ENCODE data around the gene NEIL3. TPM values are rescaled to one million over a fixed set of nuclear protein-coding genes. Genes with fewer than 3 reads are reported as not detected.

Gene NEIL3
- total RNA-seq, 4 donors from 2014 or later, result 1.1 to 3.1 (median 2.1) TPM

GRCh38 chr4:177356206-177356605, 46.5 kb downstream of the NEIL3 start:
- DNase-seq (ENCODE audit: low spot score in 2 of 2), result no peak
- Histone ChIP-seq H3K4me3 (no peak overlapping the region), H3K9me3 (no peaks in the 10 kb centered on the region), H3K27me3 (no peaks in the 10 kb centered on the region), H3K4me1 (no peaks in the 10 kb centered on the region), H3K36me3 (no peaks in the 10 kb centered on the region), H3K27ac (no peak overlapping the region)
- TF ChIP-seq EP300 (IDR thresholded peaks at IDR 0.05) (no peak), POLR2AphosphoS5 (IDR thresholded peaks at IDR 0.05) (no peak), POLR2A (IDR thresholded peaks at IDR 0.05) (no peak)
- TF ChIP-seq, protein P1, sequence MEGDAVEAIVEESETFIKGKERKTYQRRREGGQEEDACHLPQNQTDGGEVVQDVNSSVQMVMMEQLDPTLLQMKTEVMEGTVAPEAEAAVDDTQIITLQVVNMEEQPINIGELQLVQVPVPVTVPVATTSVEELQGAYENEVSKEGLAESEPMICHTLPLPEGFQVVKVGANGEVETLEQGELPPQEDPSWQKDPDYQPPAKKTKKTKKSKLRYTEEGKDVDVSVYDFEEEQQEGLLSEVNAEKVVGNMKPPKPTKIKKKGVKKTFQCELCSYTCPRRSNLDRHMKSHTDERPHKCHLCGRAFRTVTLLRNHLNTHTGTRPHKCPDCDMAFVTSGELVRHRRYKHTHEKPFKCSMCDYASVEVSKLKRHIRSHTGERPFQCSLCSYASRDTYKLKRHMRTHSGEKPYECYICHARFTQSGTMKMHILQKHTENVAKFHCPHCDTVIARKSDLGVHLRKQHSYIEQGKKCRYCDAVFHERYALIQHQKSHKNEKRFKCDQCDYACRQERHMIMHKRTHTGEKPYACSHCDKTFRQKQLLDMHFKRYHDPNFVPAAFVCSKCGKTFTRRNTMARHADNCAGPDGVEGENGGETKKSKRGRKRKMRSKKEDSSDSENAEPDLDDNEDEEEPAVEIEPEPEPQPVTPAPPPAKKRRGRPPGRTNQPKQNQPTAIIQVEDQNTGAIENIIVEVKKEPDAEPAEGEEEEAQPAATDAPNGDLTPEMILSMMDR (IDR thresholded peaks at IDR 0.05), result no peak

DNA sequence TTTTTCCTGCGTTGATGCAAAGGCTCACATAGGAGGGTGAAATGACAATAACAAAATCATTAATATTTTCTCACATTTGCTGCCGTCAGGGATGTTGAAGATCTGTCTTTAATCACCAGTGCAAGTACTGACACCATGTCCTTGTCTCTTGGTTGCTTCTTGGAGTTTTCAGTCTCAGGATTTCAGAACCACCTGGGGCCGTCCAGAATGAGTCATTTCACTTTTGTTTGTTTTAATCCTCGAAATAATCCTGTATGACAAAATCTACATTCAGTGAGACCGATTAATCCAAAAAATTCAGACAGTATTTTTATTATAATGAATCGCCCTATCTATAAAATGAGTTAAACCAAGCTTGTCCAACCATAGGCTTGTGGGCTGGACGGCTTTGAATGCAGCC, 47.2 kb downstream of the NEIL3 start:
- Histone ChIP-seq H3K4me3 (no peak overlapping the region), H3K27ac (no peak overlapping the region), H3K36me3 (no peaks in the 10 kb centered on the region), H3K27me3 (no peaks in the 10 kb centered on the region), H3K9me3 (no peaks in the 10 kb centered on the region), H3K4me1 (no peaks in the 10 kb centered on the region)
- WGBS, result 76% methylated on average over 7 of the region's 7 CpGs
- TF ChIP-seq POLR2AphosphoS5 (IDR thresholded peaks at IDR 0.05), result no peak
- TF ChIP-seq EP300 (IDR thresholded peaks at IDR 0.05), result no peak
- no peak for TF ChIP-seq POLR2A (IDR thresholded peaks at IDR 0.05)
- TF ChIP-seq, protein P1 (IDR thresholded peaks at IDR 0.05), result no peak
- DNase-seq (ENCODE audit: low spot score in 2 of 2), result no peak

DNA sequence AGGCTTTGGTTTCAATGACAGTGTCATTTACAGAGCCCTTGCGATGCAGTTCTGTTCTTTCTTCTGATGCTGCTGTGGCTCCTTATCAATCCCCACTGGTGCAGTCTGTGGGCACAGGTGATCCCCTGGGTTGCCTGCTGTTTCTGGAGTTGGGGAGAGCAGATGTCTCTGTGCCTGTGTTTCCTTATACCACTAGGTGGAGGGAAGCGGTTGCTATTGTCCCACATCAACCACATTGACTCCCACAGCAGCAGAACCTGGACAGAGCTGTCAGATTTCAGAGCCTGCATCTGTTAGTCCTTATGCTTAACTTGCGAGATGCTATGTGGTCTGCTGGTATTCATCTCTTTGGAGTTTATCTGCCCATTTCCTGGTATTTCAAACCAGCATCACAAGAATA, 57.7 kb downstream of the NEIL3 start:
- DNase-seq (ENCODE audit: low spot score in 2 of 2), result no peak
- Histone ChIP-seq H3K4me3 (no peak overlapping the region), H3K36me3 (no peaks in the 10 kb centered on the region), H3K27ac (no peak overlapping the region), H3K27me3 (no peaks in the 10 kb centered on the region), H3K4me1 (no peaks in the 10 kb centered on the region), H3K9me3 (no peaks in the 10 kb centered on the region)
- TF ChIP-seq POLR2AphosphoS5 (IDR thresholded peaks at IDR 0.05), result no peak
- TF ChIP-seq POLR2A (IDR thresholded peaks at IDR 0.05), result no peak
- TF ChIP-seq, protein P1 (IDR thresholded peaks at IDR 0.05), result no peak
- no peak for TF ChIP-seq EP300 (IDR thresholded peaks at IDR 0.05)
- WGBS, result 82% methylated on average over 3 of the region's 3 CpGs

- no peaks in the 10 kb centered on the region for H3K27me3 ChIP-seq
- H3K36me3 ChIP-seq, result no peaks in the 10 kb centered on the region
- H3K4me3 ChIP-seq, result no peak overlapping the region
- DNase-seq (ENCODE audit: low spot score in 2 of 2), result no peak
- H3K4me1 ChIP-seq, result no peaks in the 10 kb centered on the region
- no peak for TF ChIP-seq EP300 (IDR thresholded peaks at IDR 0.05)
- no peak for TF ChIP-seq POLR2A (IDR thresholded peaks at IDR 0.05)
- no peak for TF ChIP-seq POLR2AphosphoS5 (IDR thresholded peaks at IDR 0.05)
- TF ChIP-seq, protein P1 (IDR thresholded peaks at IDR 0.05), result no peak
- 94% methylated on average over 5 of the region's 5 CpGs for WGBS
- no peak overlapping the region for H3K27ac ChIP-seq
- no peaks in the 10 kb centered on the region for H3K9me3 ChIP-seq
Measured at GRCh38 chr4:177369372-177369771, 59.7 kb downstream of the NEIL3 start.

GRCh38 chr4:177371461-177371860, 61.8 kb downstream of the NEIL3 start:
- H3K4me3 ChIP-seq, result no peak overlapping the region
- no peaks in the 10 kb centered on the region for H3K4me1 ChIP-seq
- no peak overlapping the region for H3K27ac ChIP-seq
- WGBS, result 78% methylated on average over 4 of the region's 4 CpGs
- H3K36me3 ChIP-seq, result no peaks in the 10 kb centered on the region
- no peaks in the 10 kb centered on the region for H3K27me3 ChIP-seq
- TF ChIP-seq POLR2AphosphoS5 (IDR thresholded peaks at IDR 0.05) (no peak), POLR2A (IDR thresholded peaks at IDR 0.05) (no peak), EP300 (IDR thresholded peaks at IDR 0.05) (no peak)
- TF ChIP-seq, protein P1 (IDR thresholded peaks at IDR 0.05), result no peak
- no peak for DNase-seq (ENCODE audit: low spot score in 2 of 2)
- no peaks in the 10 kb centered on the region for H3K9me3 ChIP-seq

All from suprapubic skin (tissue), 4 donors.